Sciatic nerve (tissue), 2 donors: ENCODE results near the gene LRRC51. TPM values are rescaled to one million over a fixed set of nuclear protein-coding genes. Genes with fewer than 3 reads are reported as not detected.
"Not testable (repeated sequence)": the region's sequence is repeated elsewhere in the genome, so short reads cannot be mapped to it uniquely, and the experiment has no call there.

ENCODE experiments used
- ATAC-seq: fragments of 200-7000 bp; cut with Tn5 transposase; one replicate; pipeline ENCODE4 v1.9.1; 2020; ENCODE audit warnings: mild to moderate bottlenecking, moderate library complexity
- DNase-seq: peaks from one replicate; pipeline ENCODE4 v3.0.0-alpha.2; 2020; ENCODE audit warnings: low spot score
- intact Hi-C: fragments of 100-400 bp; cut with DNase I; formaldehyde crosslinking; loops from one replicate; pipeline ENCODE4 v1.14.2; 2022
- microRNA-seq: library from miRNA; unstranded; fragments of <30 nt; microRNA quantifications from one replicate; pipeline ENCODE4 v1.2.0, GENCODE V29; 2020
- total RNA-seq: library from RNA; stranded (reverse); fragmentation: NEBNext Ultra II Directional; extraction: Animal tissue kit (Norgen Biotek cat#: 25700); gene quantifications from one replicate; pipeline ENCODE4 v1.2.1, GENCODE V29; 2021
- donor health status: DM: no; HTN: no; CAD: no.
- donor health status: DM: no; HTN: no; CAD: no.

LRRC51 gene
- total RNA-seq, 1 donor from 2014 or later = 8.7 TPM

DNA sequence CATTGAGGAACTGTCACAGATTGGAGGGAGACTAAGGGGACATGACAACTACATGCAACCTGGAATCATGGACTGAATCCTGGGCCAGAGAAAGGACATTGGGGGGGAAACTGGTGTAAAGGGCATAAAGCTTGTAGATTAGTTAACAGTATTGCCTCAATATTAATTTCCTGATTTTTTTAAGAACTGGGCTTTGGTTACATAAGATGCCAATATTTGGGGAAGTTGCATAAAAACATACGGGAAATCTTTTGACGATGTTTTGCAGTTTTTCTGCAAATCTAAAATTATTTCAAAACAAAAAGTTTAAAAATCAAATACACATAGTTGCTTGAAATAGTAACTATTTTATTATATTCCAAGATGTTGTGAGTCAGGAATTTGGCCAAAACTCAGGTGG, 52.0 kb downstream of the LRRC51 start:
- intact Hi-C loops = no loop called here
- no peak for ATAC-seq
- DNase-seq = no peak

DNA sequence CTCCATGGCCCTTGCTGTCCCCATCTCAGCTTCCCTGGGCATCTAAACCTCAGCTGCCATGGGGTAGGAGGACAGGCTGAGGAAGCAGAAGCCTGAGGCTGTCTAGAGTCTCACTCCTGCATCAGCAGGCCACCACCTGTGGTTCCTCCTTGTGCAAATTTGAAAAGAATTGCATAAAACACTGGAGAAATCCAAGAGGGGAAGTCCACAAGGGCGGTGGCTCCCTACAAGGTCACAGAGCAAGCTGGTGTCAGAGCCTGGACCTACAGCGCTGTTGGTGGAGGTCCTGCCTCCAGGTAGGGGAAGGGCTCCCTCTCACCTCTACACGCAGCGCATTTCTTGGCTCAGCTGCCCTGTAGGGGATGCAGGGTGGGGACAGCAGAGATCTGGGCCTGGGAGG, 54.8 kb downstream of the LRRC51 start, which contains the start of gene FOLR3:
Gene FOLR3, plus strand, starts transcription at position 253 of the 400 bp plus-strand sequence. CDS start 228 bp downstream, outside the sequence.
- DNase-seq, intact Hi-C loops, ATAC-seq: not testable (repeated sequence)

DNA sequence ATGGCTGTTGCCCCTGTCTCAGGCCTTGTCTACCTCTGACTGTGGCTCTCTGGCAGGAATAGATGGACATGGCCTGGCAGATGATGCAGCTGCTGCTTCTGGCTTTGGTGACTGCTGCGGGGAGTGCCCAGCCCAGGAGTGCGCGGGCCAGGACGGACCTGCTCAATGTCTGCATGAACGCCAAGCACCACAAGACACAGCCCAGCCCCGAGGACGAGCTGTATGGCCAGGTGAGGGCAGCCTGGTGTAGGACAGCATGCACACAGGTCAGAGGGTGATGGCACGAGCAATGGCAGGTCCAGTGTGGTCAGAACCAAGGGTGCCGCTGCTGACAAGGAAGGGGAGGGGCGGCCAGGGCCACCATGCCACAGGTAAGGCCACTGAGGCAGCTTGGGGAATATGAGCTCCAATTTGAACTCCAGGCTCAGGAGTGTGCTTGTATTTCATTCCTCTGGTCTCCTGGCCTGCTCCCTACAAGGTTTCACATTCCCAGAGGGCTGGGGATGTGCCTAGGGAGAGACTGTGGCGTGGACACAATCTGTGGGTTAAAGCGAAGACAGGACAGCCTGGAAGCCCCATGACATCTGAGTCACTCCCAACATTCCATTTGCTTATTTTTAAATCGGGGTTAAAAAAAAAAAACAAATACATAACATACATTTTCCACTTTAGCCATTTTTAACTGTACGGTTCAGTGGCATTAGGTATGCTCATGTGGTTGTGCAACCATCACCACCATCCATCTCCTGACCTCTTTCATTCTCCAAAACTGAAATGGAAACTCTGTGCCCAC, 55.4 kb downstream of the LRRC51 start:
- no peak for ATAC-seq
- intact Hi-C loops = no loop called here
- DNase-seq = no peak

DNA sequence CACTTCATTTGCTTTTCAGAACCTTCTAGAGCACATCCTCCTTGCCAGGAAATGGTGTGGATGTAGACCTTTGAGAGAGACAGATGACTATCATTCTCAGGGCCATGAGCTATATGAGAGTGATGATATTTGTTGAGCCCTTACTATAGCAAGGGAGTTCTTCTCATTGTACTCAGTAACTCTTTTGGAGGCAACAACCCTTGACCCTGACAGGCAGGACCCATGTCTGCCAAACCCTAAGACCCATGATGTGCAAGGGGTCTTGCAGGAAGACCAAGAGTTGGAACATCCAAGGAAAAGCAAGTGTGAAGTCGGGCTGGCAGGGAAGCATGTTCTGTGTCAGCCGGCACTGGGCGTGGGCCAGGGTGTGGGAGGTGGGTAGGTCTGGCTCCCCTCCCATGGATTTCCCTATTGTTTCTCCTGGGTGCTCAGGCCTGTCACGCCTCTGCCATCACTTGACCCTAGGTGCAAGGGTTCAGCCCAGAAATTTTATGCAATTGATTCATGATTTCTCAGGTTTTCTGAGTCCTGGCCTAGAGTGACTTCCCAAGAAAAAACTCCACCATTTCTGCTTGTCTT, 56.1 kb downstream of the LRRC51 start:
- no peak for ATAC-seq
- intact Hi-C loops = no loop called here
- no peak for DNase-seq

DNA sequence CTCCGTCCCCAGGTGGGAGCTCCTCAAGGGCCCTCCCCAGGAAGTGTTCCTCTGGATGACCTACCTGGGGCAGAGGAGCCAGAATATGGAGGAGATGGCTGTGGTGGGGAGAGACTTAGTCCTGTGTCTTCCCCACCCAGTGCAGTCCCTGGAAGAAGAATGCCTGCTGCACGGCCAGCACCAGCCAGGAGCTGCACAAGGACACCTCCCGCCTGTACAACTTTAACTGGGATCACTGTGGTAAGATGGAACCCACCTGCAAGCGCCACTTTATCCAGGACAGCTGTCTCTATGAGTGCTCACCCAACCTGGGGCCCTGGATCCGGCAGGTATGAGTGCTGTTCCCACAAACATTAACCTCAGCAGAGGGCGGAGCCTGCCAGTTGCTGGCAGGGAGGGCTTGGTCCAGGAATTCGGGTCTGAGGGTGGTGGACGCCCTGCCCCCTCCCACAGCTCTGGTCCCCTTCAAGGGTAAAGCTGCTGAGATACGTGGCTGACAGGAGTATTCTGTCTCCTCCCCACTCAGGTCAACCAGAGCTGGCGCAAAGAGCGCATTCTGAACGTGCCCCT, 58.3 kb downstream of the LRRC51 start:
- DNase-seq (no peak), ATAC-seq (no peak)
- intact Hi-C loops = no loop called here

DNA sequence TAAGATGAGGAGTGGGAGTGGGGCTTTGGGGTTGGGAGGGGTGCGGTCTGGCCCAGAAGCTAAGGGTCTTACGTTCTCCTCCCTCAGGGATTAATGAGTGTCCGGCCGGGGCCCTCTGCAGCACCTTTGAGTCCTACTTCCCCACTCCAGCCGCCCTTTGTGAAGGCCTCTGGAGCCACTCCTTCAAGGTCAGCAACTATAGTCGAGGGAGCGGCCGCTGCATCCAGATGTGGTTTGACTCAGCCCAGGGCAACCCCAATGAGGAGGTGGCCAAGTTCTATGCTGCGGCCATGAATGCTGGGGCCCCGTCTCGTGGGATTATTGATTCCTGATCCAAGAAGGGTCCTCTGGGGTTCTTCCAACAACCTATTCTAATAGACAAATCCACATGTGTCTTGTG, 58.9 kb downstream of the LRRC51 start:
- intact Hi-C loops = no loop called here
- ATAC-seq = no peak
- DNase-seq = no peak

DNA sequence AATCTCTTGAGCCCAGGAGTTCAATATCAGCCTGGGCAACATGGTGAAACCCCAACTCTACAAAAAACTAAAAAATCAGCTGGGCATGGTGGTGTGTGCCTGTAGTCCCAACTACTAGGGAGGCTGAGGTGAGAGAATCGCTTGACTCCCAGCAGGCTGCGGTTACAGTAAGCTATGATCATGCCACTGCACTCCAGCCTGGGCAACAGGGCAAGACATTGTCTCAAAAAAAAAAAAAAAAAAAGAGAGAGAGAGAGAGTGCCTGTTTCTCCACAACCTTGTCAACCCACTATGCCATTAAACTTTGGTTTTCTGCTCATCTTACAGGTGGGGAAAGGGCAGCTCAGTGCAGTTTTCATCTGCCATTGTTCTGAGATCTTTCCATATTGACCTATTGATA, 60.0 kb downstream of the LRRC51 start:
- no peak for DNase-seq
- ATAC-seq = no peak
- intact Hi-C loops = no loop called here

DNA sequence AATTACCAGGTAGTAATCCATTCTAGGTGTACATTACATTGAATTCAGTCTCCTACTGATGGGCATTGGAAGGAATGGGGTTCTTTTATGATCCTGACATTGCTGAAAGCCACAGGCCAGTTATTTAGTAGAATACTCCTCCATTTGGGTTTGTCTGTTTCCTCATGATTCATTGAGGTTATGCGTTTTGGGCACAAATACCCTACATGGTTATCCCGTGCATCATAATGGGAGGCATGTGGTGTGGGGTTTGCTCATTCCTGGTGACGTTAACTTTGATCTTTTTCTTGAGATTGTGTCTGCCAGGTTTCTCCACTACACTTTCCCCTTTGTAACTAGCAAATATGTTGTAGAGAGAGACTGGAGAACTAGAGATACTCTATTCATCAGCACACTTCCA, 60.4 kb downstream of the LRRC51 start:
- ATAC-seq = no peak
- intact Hi-C loops = no loop called here
- DNase-seq = no peak

DNA sequence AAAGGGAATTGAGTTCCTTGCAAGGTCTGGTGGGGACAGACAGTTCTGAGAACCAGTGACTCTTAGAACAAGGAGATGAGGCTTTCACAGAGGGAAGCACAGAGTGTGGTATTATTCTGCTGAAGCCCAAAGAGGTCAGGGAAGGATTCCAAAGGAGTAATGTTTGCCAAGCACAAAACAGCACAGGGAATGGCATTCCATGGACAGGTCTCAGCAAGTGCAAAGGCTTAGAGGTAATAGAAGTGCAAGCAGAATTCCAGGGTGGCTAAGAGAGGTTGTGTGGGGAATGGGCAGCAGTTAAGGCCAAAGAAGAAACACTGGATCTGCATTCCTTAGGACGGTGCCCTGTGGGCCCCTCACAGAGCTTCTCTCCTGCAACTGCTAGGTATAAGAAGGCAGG, 61.4 kb downstream of the LRRC51 start:
- ATAC-seq, DNase-seq, intact Hi-C loops: not testable (repeated sequence)

DNA sequence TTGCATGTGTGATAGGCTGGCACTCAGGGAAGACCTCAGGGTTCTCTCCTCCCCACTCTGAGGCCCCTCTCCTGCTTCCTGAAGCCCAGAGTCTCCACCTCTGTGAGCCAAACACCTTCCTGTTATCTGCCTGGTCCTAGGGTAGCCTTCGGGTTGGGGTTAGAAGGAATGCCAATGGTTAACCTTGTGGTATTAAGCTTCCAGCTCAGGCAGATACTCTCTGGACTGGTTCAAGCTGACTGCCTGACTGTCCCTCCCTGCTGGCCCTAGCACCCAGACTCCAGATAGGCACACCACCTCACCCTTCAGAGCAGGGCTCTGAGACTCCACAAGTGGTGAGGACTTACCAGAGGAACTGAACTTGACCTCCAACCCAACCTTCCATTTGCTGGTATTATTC, 61.9 kb downstream of the LRRC51 start:
- intact Hi-C loops, ATAC-seq, DNase-seq: not testable (repeated sequence)

DNA sequence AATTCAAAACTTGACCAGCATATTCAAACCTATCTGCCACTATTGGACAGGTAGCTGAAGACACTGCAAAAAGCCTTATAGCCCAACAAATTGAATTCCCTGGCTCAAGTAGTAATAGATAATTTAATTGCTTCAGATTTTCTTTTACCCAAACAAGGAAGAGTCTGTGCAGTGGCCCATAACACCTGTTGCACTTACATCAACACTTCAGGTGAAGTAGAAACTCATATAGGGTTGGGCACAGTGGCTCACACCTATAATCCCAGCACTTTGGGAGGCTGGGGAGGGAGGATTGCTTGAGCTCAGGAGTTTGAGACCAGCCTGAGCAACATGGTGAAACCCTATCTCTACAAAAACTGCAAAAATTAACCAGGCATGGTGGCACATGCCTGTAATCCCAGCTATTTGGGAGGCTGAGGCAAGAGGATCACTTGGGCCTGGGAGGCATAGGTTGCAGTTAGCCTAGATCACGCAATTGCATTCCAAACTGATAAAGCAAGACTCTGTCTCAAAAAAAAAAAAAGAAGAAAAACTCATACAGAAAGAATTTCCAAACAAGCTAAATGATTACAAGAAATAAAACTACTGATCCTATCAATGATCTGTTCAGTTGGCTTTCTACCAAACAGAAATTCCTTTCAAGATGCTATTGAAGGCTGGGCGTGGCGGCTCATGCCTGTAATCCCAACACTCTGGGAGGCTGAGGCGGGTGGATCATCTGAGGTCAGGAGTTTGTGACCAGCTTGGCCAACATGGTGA, 64.3 kb downstream of the LRRC51 start:
- ATAC-seq (no peak), DNase-seq (no peak)
- intact Hi-C loops = no loop called here

Small RNAs within 50 kb of the gene (microRNA-seq; reads per million reads assigned to microRNA genes)
- gene MIR3165 = not detected

Other genes starting within 250 kb of the LRRC51 start
- gene DEFB108B, start 247.7 kb upstream of the LRRC51 start, total RNA-seq = not detected
- not detected for gene DEFB131B, start 202.4 kb upstream of the LRRC51 start, total RNA-seq
- gene XNDC1N, start 152.3 kb upstream of the LRRC51 start, total RNA-seq = 11.7 TPM
- gene RNF121, start 151.8 kb upstream of the LRRC51 start, total RNA-seq = 32.5 TPM
- gene IL18BP, start 81.9 kb upstream of the LRRC51 start, total RNA-seq = 13.5 TPM
- gene NUMA1, start 308 bp upstream of the LRRC51 start, total RNA-seq = 241 TPM
- 70.8 TPM for gene LAMTOR1, start 22.4 kb downstream of the LRRC51 start, total RNA-seq
- not detected for gene TOMT, start 25.1 kb downstream of the LRRC51 start, total RNA-seq
- gene ANAPC15, start 31.8 kb downstream of the LRRC51 start, total RNA-seq = 21.4 TPM
- gene FOLR3, start 54.9 kb downstream of the LRRC51 start, total RNA-seq = 1.1 TPM
- gene FOLR1, start 111.3 kb downstream of the LRRC51 start, total RNA-seq = 1.2 TPM
- 28.4 TPM for gene FOLR2, start 135.9 kb downstream of the LRRC51 start, total RNA-seq
- 142 TPM for gene INPPL1, start 143.9 kb downstream of the LRRC51 start, total RNA-seq
- gene PHOX2A, start 163.3 kb downstream of the LRRC51 start, total RNA-seq = not detected